HepG2 (cell line): ENCODE data around the gene MMS19. TPM values are rescaled to one million over a fixed set of nuclear protein-coding genes. Genes with fewer than 3 reads are reported as not detected.

Source experiments
- ATAC-seq: fragments of 200-7000 bp; cut with Tn5 transposase; 3 replicates; pipeline ENCODE4 v1.9.1; 2020; ENCODE audit warnings: mild to moderate bottlenecking, moderate library complexity
- BruUV-seq: library from RNA; stranded (reverse); fragments of 400-500 nt; replicated peaks from 2 replicates; lab custom pipeline; 2021; lab: Mats Ljungman, UMichigan
- CTCF ChIA-PET: fragments of 300-600 bp; formaldehyde crosslinking; extraction: SDS; loops from one replicate; lab custom pipeline; 2021; ENCODE audit warnings: low total read pairs, inconsistent platforms, low intra/inter-chr PET ratio; lab: Yijun Ruan, JAX
- POLR2A ChIA-PET: fragments of 350-600 bp; sonication (Branson Sonifier 250); formaldehyde crosslinking; loops from one replicate; lab custom pipeline; 2020; ENCODE audit warnings: antibody characterized with exemption, inconsistent platforms; lab: Yijun Ruan, JAX
- DNase-seq: peaks from one replicate; pipeline ENCODE4 v3.0.0-alpha.2; 2015; ENCODE audit warnings: low spot score
- FAIRE-seq: peaks from 3 replicates; lab custom pipeline; 2011; peaks lifted over from hg19 to GRCh38; lab: Jason Lieb, UNC
- H2AFZ ChIP-seq: one replicate; pipeline ENCODE4 v1.6.1; 2011; ENCODE audit warnings: low read length, inconsistent platforms
- H3K27ac ChIP-seq: fragments of 300-600 bp; 3 replicates; pipeline ENCODE4 v1.8.0; 2011; ENCODE audit warnings: mixed run types, mild to moderate bottlenecking, mixed read lengths, low read length, inconsistent platforms; ENCODE audit not compliant: insufficient read depth; ENCODE audit errors: extremely low read length
- H3K27me3 ChIP-seq, 2 experiments: fragments of 200-600 bp in 1 of 2; 2 replicates in 1 of 2; 3 replicates in 1 of 2; pipeline versions ENCODE4 v1.6.0 to v1.8.0; 2011; ENCODE audit warnings: low read length in 2 of 2, mild to moderate bottlenecking in 2 of 2, moderate library complexity in 2 of 2, inconsistent platforms in 1 of 2; ENCODE audit not compliant: insufficient read depth in 2 of 2, control insufficient read depth in 1 of 2
- H3K36me3 ChIP-seq, 2 experiments: fragments of 200-600 bp in 1 of 2; replicated peaks in 1 of 2; 2 replicates in 1 of 2; 3 replicates in 1 of 2; pipeline versions ENCODE4 v1.5.1 to v1.8.0; 2011; ENCODE audit warnings: low read length in 2 of 2, inconsistent platforms in 1 of 2; ENCODE audit not compliant: insufficient read depth in 2 of 2, control insufficient read depth in 1 of 2
- H3K4me1 ChIP-seq: 2 replicates; pipeline ENCODE4 v1.5.1; 2012; ENCODE audit warnings: low read length, inconsistent platforms; ENCODE audit not compliant: insufficient read depth
- H3K4me2 ChIP-seq: 2 replicates; pipeline ENCODE4 v1.6.0; 2011; ENCODE audit warnings: low read depth, low read length, inconsistent platforms
- H3K4me3 ChIP-seq, 3 experiments: fragments of 200-600 bp in 1 of 3; sonication (generic), shearing (Covaris generic) in 1 of 3; replicated peaks in 1 of 3; 2 replicates each; pipeline ENCODE4 v1.5.1; 2011 to 2016; ENCODE audit warnings: low read length in 3 of 3, inconsistent platforms in 2 of 3, low read depth in 2 of 3, mild to moderate bottlenecking in 2 of 3, control low read depth in 1 of 3, mixed read lengths in 1 of 3; ENCODE audit not compliant: insufficient read depth in 1 of 3
- H3K79me2 ChIP-seq: one replicate; pipeline ENCODE4 v1.6.1; 2011; ENCODE audit warnings: low read length, inconsistent platforms; ENCODE audit not compliant: insufficient read depth
- H3K9ac ChIP-seq: 2 replicates; pipeline ENCODE4 v1.6.0; 2011; ENCODE audit warnings: mild to moderate bottlenecking, low read depth, low read length, inconsistent platforms; ENCODE audit not compliant: insufficient read depth
- H3K9me3 ChIP-seq: 2 replicates; pipeline ENCODE4 v1.5.1; 2012; ENCODE audit warnings: mild to moderate bottlenecking, low read length
- H4K20me1 ChIP-seq: 2 replicates; pipeline ENCODE4 v1.6.0; 2011; ENCODE audit warnings: inconsistent platforms, mild to moderate bottlenecking, low read length, moderate library complexity; ENCODE audit not compliant: insufficient read depth
- CSRNP1 ChIP-seq: sonication (generic); formaldehyde crosslinking; IDR thresholded peaks from 2 replicates; pipeline ENCODE4 v1.8.1; 2023; ENCODE audit warnings: mild to moderate bottlenecking, missing genetic modification reagents
- ISX ChIP-seq: sonication (generic); formaldehyde crosslinking; conservative IDR thresholded peaks from 2 replicates; pipeline ENCODE4 v1.5.0; 2020; ENCODE audit warnings: missing genetic modification reagents
- KDM3A ChIP-seq: IDR thresholded peaks from 2 replicates; pipeline ENCODE4 v1.6.1; 2018; ENCODE audit warnings: low read depth, missing compliant biosample characterization
- MXI1 ChIP-seq: IDR thresholded peaks from 3 replicates; pipeline ENCODE4 v1.6.1; 2012; ENCODE audit warnings: low read depth, low read length, inconsistent platforms, borderline replicate concordance
- YEATS2 ChIP-seq: sonication (generic); formaldehyde crosslinking; IDR thresholded peaks from 2 replicates; pipeline ENCODE4 v1.4.0; 2020; ENCODE audit warnings: missing genetic modification reagents, borderline replicate concordance
- ZFYVE20 ChIP-seq: sonication (generic); formaldehyde crosslinking; IDR thresholded peaks from 2 replicates; pipeline ENCODE4 v1.8.0; 2023; ENCODE audit warnings: low read depth, mild to moderate bottlenecking, moderate library complexity, missing genetic modification reagents, borderline replicate concordance
- ZNF431 ChIP-seq: sonication (generic); formaldehyde crosslinking; IDR thresholded peaks from 2 replicates; pipeline ENCODE4 v1.9.0; 2022; ENCODE audit warnings: missing genetic modification reagents, low read depth, mild to moderate bottlenecking, borderline replicate concordance
- ZNF556 ChIP-seq: sonication (generic); formaldehyde crosslinking; IDR thresholded peaks from 2 replicates; pipeline ENCODE4 v1.4.0; 2020; ENCODE audit warnings: mild to moderate bottlenecking, missing genetic modification reagents, borderline replicate concordance
- ZNF562 ChIP-seq: sonication (generic); formaldehyde crosslinking; IDR thresholded peaks from 2 replicates; pipeline ENCODE4 v1.8.0; 2022; ENCODE audit warnings: missing genetic modification reagents, borderline replicate concordance
- ZNF572 ChIP-seq: sonication (generic); formaldehyde crosslinking; IDR thresholded peaks from 2 replicates; pipeline ENCODE4 v1.5.1; 2020; ENCODE audit warnings: mild to moderate bottlenecking, missing genetic modification reagents
- ZNF776 ChIP-seq: sonication (generic); formaldehyde crosslinking; IDR thresholded peaks from 2 replicates; pipeline ENCODE4 v1.4.0; 2020; ENCODE audit warnings: mild to moderate bottlenecking, missing genetic modification reagents
- WGBS: methylation state at CpG from one replicate; pipeline ENCODE4 v1.1.6; 2017; ENCODE audit warnings: low lambda C conversion rate; 5-methylcytosine and 5-hydroxymethylcytosine counted together
- in situ Hi-C: cut with HindIII; loops from 2 replicates; pipeline ENCODE4 v1.10.0; 2017; ENCODE audit warnings: low pct_unique_long_range_greater_than_20kb; ENCODE audit not compliant: extremely low pct_ligation_motif_present
- intact Hi-C: fragments of 100-400 bp; cut with micrococcal nuclease; formaldehyde crosslinking; loops from one replicate; pipeline ENCODE4 v1.10.0; 2022; ENCODE audit not compliant: unreplicated experiment
- polyA plus RNA-seq, 8 experiments: library from polyadenylated mRNA; depleted of rRNA in 3 of 8; stranded (reverse) in 7 of 8; unstranded in 1 of 8; fragments of >200 nt; fragmentation: Illumina TruSeq in 4 of 8; extraction: Trizol in 4 of 8; gene quantifications; 2 replicates each; pipeline versions ENCODE4 v1.2.1 to v1.2.3, GENCODE V29; 2011 to 2016; ENCODE audit warnings: low read depth in 4 of 8, missing spikeins in 1 of 8, mixed read lengths in 1 of 8; ENCODE audit not compliant: insufficient read depth in 1 of 8
- total RNA-seq, 5 experiments: library from RNA; depleted of rRNA; stranded (reverse); fragments of >200 nt; fragmentation: Illumina TruSeq; extraction: Trizol; gene quantifications; 2 replicates each; pipeline ENCODE4 v1.2.3, GENCODE V29; 2016; ENCODE audit warnings: low read depth in 1 of 5

MMS19 gene
- total and polyA plus RNA-seq, 2 of the 13 experiments (the other 11 are each of a cell fraction or from before 2014, with no cell fraction given), result 76.4 to 107 TPM

GRCh38 chr10:97485647-97486281 lies 12.5 kb downstream of the MMS19 start:
- in situ Hi-C loops, result no loop called here

More at GRCh38 chr10:97485647-97486281, 12.5 kb downstream of the MMS19 start:
- no peak overlapping the region for H3K4me2 ChIP-seq
- TF ChIP-seq CSRNP1 (no peak), ZNF562 (CRISPR knock-in tag) (no peak), MXI1 (no peak), ZNF776 (no peak), ZNF556 (CRISPR knock-in tag) (no peak), ZNF431 (CRISPR knock-in tag) (no peak), ZNF572 (CRISPR knock-in tag) (no peak), ISX (CRISPR knock-in tag) (no peak), KDM3A (CRISPR knock-in tag) (no peak), YEATS2 (no peak), ZFYVE20 (CRISPR knock-in tag) (no peak)
- DNase-seq (no peak), ATAC-seq (no peak), FAIRE-seq (no peak)
- H3K27me3 ChIP-seq, result no peaks in the 10 kb centered on the region
- peaks cover 5 to 37% of the 10 kb centered on the region in 2 experiments for H3K36me3 ChIP-seq
- ChIA-PET POLR2A (no interaction called here), CTCF (no interaction called here)
- BruUV-seq, result no TSS peak
- H3K79me2 ChIP-seq, result peaks cover 59% of the 10 kb centered on the region
- no peak overlapping the region for H3K9ac ChIP-seq
- 96% methylated on average over 4 of the region's 4 CpGs for WGBS
- no peaks in the 10 kb centered on the region for H3K9me3 ChIP-seq
- peaks cover 9% of the 10 kb centered on the region; the same call in 1 of the 2 replicates for H3K4me1 ChIP-seq
- intact Hi-C loops, result no loop called here
- no peak overlapping the region for H2AFZ ChIP-seq
- peaks cover 7% of the 10 kb centered on the region; the same call in 1 of the 2 replicates for H4K20me1 ChIP-seq
- no peak overlapping the region for H3K4me3 ChIP-seq
- H3K27ac ChIP-seq, result no peak overlapping the region
